GM19193 (cell line): ENCODE measurements around the gene TCAP.

ENCODE experiments used
- POLR2A ChIP-seq: IDR thresholded peaks from 4 replicates; pipeline ENCODE4 v1.6.1; 2011; ENCODE audit not compliant: insufficient read depth, insufficient read length; ENCODE audit errors: extremely low read depth

Gene TCAP

GRCh38 chr17:39639043-39639442 lies 26.1 kb upstream of the TCAP start:
- TF ChIP-seq POLR2A, result no peak

GRCh38 chr17:39639566-39640458 lies 25.3 kb upstream of the TCAP start:
- TF ChIP-seq POLR2A, result no peak

GRCh38 chr17:39640591-39641031 lies 24.5 kb upstream of the TCAP start:
- no peak for TF ChIP-seq POLR2A

- no peak for TF ChIP-seq POLR2A
Observed at GRCh38 chr17:39641097-39641496, 24.1 kb upstream of the TCAP start.

- TF ChIP-seq POLR2A, result no peak
Observed at GRCh38 chr17:39641883-39642282, 23.3 kb upstream of the TCAP start.

- TF ChIP-seq POLR2A, result no peak
Observed at GRCh38 chr17:39642291-39643074, 22.7 kb upstream of the TCAP start.

GRCh38 chr17:39643271-39643670 lies 21.9 kb upstream of the TCAP start:
- no peak for TF ChIP-seq POLR2A

GRCh38 chr17:39647256-39647655 lies 17.9 kb upstream of the TCAP start:
- TF ChIP-seq POLR2A, result no peak

- TF ChIP-seq POLR2A, result no peak
Observed at GRCh38 chr17:39648616-39649366, 16.4 kb upstream of the TCAP start.

GRCh38 chr17:39650121-39650579 lies 15.0 kb upstream of the TCAP start:
- TF ChIP-seq POLR2A, result no peak

GRCh38 chr17:39651923-39652586 lies 13.1 kb upstream of the TCAP start:
- TF ChIP-seq POLR2A, result no peak

GRCh38 chr17:39652587-39653315 lies 12.4 kb upstream of the TCAP start:
- no peak for TF ChIP-seq POLR2A

GRCh38 chr17:39653316-39653661 lies 11.9 kb upstream of the TCAP start:
- no peak for TF ChIP-seq POLR2A
